OCI-LY1 (cell line): ENCODE measurements around the gene COLEC12.

Source experiments
- CTCF ChIP-seq: fragments of 200-600 bp; sonication (generic), shearing (Covaris generic); IDR thresholded peaks from 2 replicates; pipeline ENCODE4 v1.5.1; 2017; ENCODE audit warnings: mild to moderate bottlenecking, antibody characterized with exemption, low read length, moderate library complexity, mixed read lengths
- EZH2 ChIP-seq: fragments of 200-600 bp; sonication (generic), shearing (Covaris generic); IDR thresholded peaks from 2 replicates; pipeline ENCODE4 v1.8.0; 2017; ENCODE audit warnings: borderline replicate concordance, mixed run types, mild to moderate bottlenecking, antibody characterized with exemption, low read length, moderate library complexity, mixed read lengths

DNA sequence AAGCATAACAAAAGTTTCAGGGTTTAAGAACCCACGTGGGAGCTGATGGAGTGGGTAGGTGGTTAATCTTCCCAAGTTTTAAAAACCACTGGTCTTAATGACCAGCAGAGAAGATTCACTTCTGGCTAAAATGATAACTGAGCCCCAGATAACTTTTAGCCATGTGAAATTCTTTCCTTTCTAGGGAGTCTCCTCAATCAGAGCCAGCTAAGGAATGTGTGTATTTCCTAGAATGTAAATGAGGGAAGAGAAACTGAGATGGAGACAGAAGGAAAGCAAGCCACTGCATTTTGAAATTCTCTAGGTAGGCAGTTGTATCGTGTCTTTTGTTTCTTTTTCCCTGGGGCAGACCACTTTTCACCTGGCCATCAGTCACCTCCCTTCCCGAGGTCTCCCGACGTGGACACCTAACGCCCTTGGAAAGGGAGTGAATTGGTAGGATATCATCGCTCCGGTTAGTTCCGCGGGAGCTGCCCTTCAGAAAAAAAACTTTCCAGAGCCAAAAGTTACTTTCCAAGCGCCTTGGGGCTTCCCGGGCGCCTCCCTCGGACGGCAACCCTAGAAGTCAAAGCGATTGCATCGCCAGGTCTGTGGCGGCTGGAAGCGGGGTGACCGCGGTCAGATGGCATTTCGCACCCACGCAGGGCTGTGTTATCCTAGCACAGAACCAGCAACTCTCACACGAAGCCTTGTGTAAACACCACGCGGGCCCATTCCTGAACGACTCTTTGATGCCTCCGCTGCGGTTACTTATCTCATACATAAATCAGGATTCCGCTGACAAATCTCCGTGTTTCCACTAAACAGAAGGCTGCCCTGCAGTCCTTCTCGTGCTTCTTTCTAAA is 1.3 kb downstream of the COLEC12 start:
- TF ChIP-seq CTCF (no peak), EZH2 (no peak)
